ENCODE results near the gene TMEM135.

Gene TMEM135

GRCh38 chr11:87329172-87329571, 291.4 kb downstream of the TMEM135 start:
- H3K27ac ChIP-seq (ENCODE audit: low read depth, low read length, poor library complexity, severe bottlenecking) = no peak overlapping the region
- H3K9me3 ChIP-seq (ENCODE audit: low read length) = no peaks in the 10 kb centered on the region
- no peak overlapping the region for H3K4me3 ChIP-seq (ENCODE audit: low read depth, low read length, poor library complexity, severe bottlenecking)
- no peak overlapping the region for H3K4me2 ChIP-seq (ENCODE audit: low read length)
- no peaks in the 10 kb centered on the region for H3F3A ChIP-seq (ENCODE audit: insufficient read depth, low read length)
- no peaks in the 10 kb centered on the region for H4K20me1 ChIP-seq (ENCODE audit: insufficient read depth, low read length)
- H2AFZ ChIP-seq (ENCODE audit: low read length) = no peak overlapping the region
- H3K36me3 ChIP-seq (ENCODE audit: insufficient read depth, low read length) = no peaks in the 10 kb centered on the region
- TF ChIP-seq EZH2 (IDR thresholded peaks at IDR 0.05; ENCODE audit: borderline replicate concordance, low read length) (no peak), CTCF (IDR thresholded peaks at IDR 0.05; ENCODE audit: low read length) (no peak)
- no peaks in the 10 kb centered on the region for H3K27me3 ChIP-seq (ENCODE audit: insufficient read depth, low read length)
- H3K9ac ChIP-seq (ENCODE audit: low read length) = no peak overlapping the region
- no peaks in the 10 kb centered on the region for H3K4me1 ChIP-seq (ENCODE audit: insufficient read depth, low read length, severe bottlenecking)
- H3K79me2 ChIP-seq (ENCODE audit: insufficient read depth, low read length) = no peaks in the 10 kb centered on the region
- no peaks in the 10 kb centered on the region for H3K9me2 ChIP-seq (ENCODE audit: low read depth, low read length)

- Histone ChIP-seq H3F3A (ENCODE audit: insufficient read depth, low read length) (no peaks in the 10 kb centered on the region), H3K9me2 (ENCODE audit: low read depth, low read length) (no peaks in the 10 kb centered on the region), H3K9me3 (ENCODE audit: low read length) (no peaks in the 10 kb centered on the region), H2AFZ (ENCODE audit: low read length) (no peak overlapping the region), H3K36me3 (ENCODE audit: insufficient read depth, low read length) (no peaks in the 10 kb centered on the region), H3K27ac (ENCODE audit: low read depth, low read length, poor library complexity, severe bottlenecking) (no peak overlapping the region), H3K9ac (ENCODE audit: low read length) (no peak overlapping the region), H4K20me1 (ENCODE audit: insufficient read depth, low read length) (no peaks in the 10 kb centered on the region), H3K79me2 (ENCODE audit: insufficient read depth, low read length) (no peaks in the 10 kb centered on the region), H3K4me3 (ENCODE audit: low read depth, low read length, poor library complexity, severe bottlenecking) (no peak overlapping the region), H3K4me1 (ENCODE audit: insufficient read depth, low read length, severe bottlenecking) (no peaks in the 10 kb centered on the region), H3K4me2 (ENCODE audit: low read length) (no peak overlapping the region), H3K27me3 (ENCODE audit: insufficient read depth, low read length) (no peaks in the 10 kb centered on the region)
- TF ChIP-seq EZH2 (IDR thresholded peaks at IDR 0.05; ENCODE audit: borderline replicate concordance, low read length) = no peak
- TF ChIP-seq CTCF (IDR thresholded peaks at IDR 0.05; ENCODE audit: low read length) = no peak
Measured at GRCh38 chr11:87330187-87330601, 292.5 kb downstream of the TMEM135 start.

GRCh38 chr11:87331273-87331672, 293.5 kb downstream of the TMEM135 start:
- Histone ChIP-seq H3K9me2 (ENCODE audit: low read depth, low read length) (no peaks in the 10 kb centered on the region), H3K4me1 (ENCODE audit: insufficient read depth, low read length, severe bottlenecking) (no peaks in the 10 kb centered on the region), H2AFZ (ENCODE audit: low read length) (no peak overlapping the region), H3K27me3 (ENCODE audit: insufficient read depth, low read length) (no peaks in the 10 kb centered on the region), H3F3A (ENCODE audit: insufficient read depth, low read length) (no peaks in the 10 kb centered on the region), H3K79me2 (ENCODE audit: insufficient read depth, low read length) (no peaks in the 10 kb centered on the region), H3K36me3 (ENCODE audit: insufficient read depth, low read length) (no peaks in the 10 kb centered on the region), H3K4me3 (ENCODE audit: low read depth, low read length, poor library complexity, severe bottlenecking) (no peak overlapping the region), H3K4me2 (ENCODE audit: low read length) (no peak overlapping the region), H3K9me3 (ENCODE audit: low read length) (no peaks in the 10 kb centered on the region), H4K20me1 (ENCODE audit: insufficient read depth, low read length) (no peaks in the 10 kb centered on the region), H3K9ac (ENCODE audit: low read length) (no peak overlapping the region), H3K27ac (ENCODE audit: low read depth, low read length, poor library complexity, severe bottlenecking) (no peak overlapping the region)
- TF ChIP-seq CTCF (IDR thresholded peaks at IDR 0.05; ENCODE audit: low read length) (no peak), EZH2 (IDR thresholded peaks at IDR 0.05; ENCODE audit: borderline replicate concordance, low read length) (no peak)
